Upper lobe of right lung (tissue), 1 donor: ENCODE data around the gene ASGR1. TPM values are rescaled to one million over a fixed set of nuclear protein-coding genes. Genes with fewer than 3 reads are reported as not detected.
"Not testable (repeated sequence)": the region's sequence is repeated elsewhere in the genome, so short reads cannot be mapped to it uniquely, and the experiment has no call there.

Experiments
- ATAC-seq: fragments of 200-7000 bp; cut with Tn5 transposase; one replicate; pipeline ENCODE4 v1.9.1; 2020; ENCODE audit warnings: mild to moderate bottlenecking, moderate library complexity
- DNase-seq: peaks from one replicate; pipeline ENCODE4 v3.0.0-alpha.2; 2020
- H3K27ac ChIP-seq: fragments of 200-600 bp; one replicate; pipeline ENCODE4 v1.8.0; 2022
- H3K27me3 ChIP-seq: fragments of 200-600 bp; one replicate; pipeline ENCODE4 v1.8.0; 2022; ENCODE audit warnings: mild to moderate bottlenecking
- H3K36me3 ChIP-seq: fragments of 200-600 bp; one replicate; pipeline ENCODE4 v1.8.0; 2022
- H3K4me1 ChIP-seq: fragments of 200-600 bp; one replicate; pipeline ENCODE4 v1.8.0; 2022
- H3K4me3 ChIP-seq: fragments of 200-600 bp; one replicate; pipeline ENCODE4 v1.8.0; 2022; ENCODE audit warnings: mild to moderate bottlenecking
- H3K9me3 ChIP-seq: fragments of 200-600 bp; one replicate; pipeline ENCODE4 v1.8.0; 2022
- CTCF ChIP-seq: fragments of 200-600 bp; IDR thresholded peaks from one replicate; pipeline ENCODE4 v1.8.0; 2022; ENCODE audit warnings: antibody characterized with exemption
- intact Hi-C: fragments of 100-400 bp; cut with DNase I; formaldehyde crosslinking; loops from one replicate; pipeline ENCODE4 v1.11.0; 2022
- total RNA-seq: library from RNA; stranded (reverse); fragmentation: NEBNext Ultra II Directional; extraction: Animal tissue kit (Norgen Biotek cat#: 25700); gene quantifications from one replicate; pipeline ENCODE4 v1.2.1, GENCODE V29; 2021
- donor health status: DM: no; HTN: yes; CAD: no; lungs with severe emphysema.

Gene ASGR1
- total RNA-seq, 1 donor from 2014 or later, result 4.3 TPM

- no peak for ATAC-seq
- intact Hi-C loops, result no loop called here
- DNase-seq, result no peak
- no peak overlapping the region for H3K4me3 ChIP-seq
- H3K27me3 ChIP-seq, result no peaks in the 10 kb centered on the region
- H3K4me1 ChIP-seq, result peaks cover 12% of the 10 kb centered on the region
- no peak for TF ChIP-seq CTCF
- no peaks in the 10 kb centered on the region for H3K36me3 ChIP-seq
- no peak overlapping the region for H3K27ac ChIP-seq
- H3K9me3 ChIP-seq, result no peaks in the 10 kb centered on the region
Measured at GRCh38 chr17:7174603-7175326, 4.4 kb downstream of the ASGR1 start.

- peak; percentile 92 for DNase-seq
- Histone ChIP-seq H3K27me3 (no peaks in the 10 kb centered on the region), H3K36me3 (no peaks in the 10 kb centered on the region), H3K4me3 (peak overlapping the region; percentile 37), H3K27ac (peak overlapping the region; percentile 32), H3K9me3 (no peaks in the 10 kb centered on the region), H3K4me1 (peaks cover 12% of the 10 kb centered on the region)
- intact Hi-C loops, result no loop called here
- peak; percentile 85 for ATAC-seq
- TF ChIP-seq CTCF, result no peak
Measured at GRCh38 chr17:7173687-7174602, 5.2 kb downstream of the ASGR1 start.

DNA sequence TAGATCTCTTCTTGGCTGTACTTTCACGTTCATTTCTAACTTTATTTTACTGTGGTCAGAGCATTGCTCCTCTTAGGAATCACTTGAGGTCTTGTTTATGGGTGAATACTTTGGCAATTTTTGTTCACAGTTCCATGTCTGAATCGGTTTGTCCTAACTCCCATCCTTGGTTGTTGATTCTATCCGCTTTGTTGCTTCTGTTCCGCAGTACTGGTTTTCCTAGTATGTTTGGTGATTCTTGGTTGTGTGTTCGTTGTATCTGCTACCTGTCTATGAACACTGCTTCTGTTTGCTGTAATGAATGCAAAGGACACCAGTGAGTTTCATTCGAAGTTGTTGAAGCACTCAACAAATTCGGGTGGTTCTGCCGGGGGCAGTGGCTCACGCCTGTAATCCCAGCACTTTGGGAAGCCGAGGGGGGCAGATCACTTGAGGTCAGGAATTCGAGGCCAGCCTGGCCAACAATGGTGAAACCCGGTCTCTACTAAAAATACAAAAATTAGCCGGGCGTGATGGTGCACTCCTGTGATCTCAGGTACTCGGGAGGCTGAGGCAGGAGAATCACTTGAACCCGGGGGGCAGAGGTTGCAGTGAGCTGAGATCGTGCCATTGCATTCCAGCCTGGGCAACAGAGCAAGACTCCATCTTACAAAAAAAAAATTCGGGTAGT, 6.5 kb downstream of the ASGR1 start:
- DNase-seq, intact Hi-C loops: not testable (repeated sequence)

GRCh38 chr17:7169565-7169908, 9.6 kb downstream of the ASGR1 start:
- H3K36me3 ChIP-seq, ATAC-seq, H3K4me1 ChIP-seq, H3K9me3 ChIP-seq, DNase-seq, H3K27me3 ChIP-seq, intact Hi-C loops: not testable (repeated sequence)
- Histone ChIP-seq H3K4me3 (peak overlapping the region; percentile 29), H3K27ac (peak overlapping the region; percentile 37)

More for the DNA sequence above, 6.5 kb downstream of the ASGR1 start:
- H3K36me3 ChIP-seq, H3K4me1 ChIP-seq, H3K27ac ChIP-seq, ATAC-seq, H3K9me3 ChIP-seq, H3K27me3 ChIP-seq, H3K4me3 ChIP-seq: not testable (repeated sequence)

DNA sequence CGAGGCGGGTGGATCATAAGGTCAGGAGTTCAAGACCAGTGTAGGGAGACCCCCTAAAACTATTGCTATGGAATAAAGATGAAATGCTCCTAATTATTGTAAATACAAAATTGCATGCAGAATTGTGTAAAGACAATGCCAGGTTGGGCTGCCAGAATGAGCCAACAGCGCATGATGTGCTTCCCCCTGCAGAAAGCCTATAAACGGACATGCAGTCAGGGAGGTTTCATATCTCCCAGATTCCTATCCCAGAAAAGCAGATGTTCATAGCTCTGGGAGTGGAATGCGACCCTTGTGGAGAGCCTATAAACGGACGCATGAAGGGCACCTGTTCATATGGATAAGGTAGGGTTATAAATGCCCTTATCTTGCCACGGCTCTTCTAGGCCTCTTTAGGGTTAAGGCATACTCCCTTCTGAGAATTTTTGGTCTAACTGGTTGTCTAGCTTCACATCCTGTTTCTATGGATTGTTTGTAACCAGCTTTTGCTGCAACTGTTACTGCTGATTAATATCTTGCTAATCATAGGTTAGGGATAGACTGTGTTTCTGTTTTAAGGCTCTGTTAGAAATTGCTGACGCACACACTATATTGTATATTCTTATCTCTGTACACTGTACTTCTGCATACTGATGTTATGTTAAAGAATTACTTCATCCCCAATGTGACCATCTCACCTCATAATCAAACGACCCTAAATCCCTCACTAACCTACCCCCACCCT, 10.2 kb downstream of the ASGR1 start:
- ATAC-seq, DNase-seq, H3K4me1 ChIP-seq, H3K27me3 ChIP-seq, H3K36me3 ChIP-seq, intact Hi-C loops, H3K9me3 ChIP-seq: not testable (repeated sequence)
- peak overlapping the region; percentile 66 for H3K27ac ChIP-seq
- peak overlapping the region; percentile 29 for H3K4me3 ChIP-seq

DNA sequence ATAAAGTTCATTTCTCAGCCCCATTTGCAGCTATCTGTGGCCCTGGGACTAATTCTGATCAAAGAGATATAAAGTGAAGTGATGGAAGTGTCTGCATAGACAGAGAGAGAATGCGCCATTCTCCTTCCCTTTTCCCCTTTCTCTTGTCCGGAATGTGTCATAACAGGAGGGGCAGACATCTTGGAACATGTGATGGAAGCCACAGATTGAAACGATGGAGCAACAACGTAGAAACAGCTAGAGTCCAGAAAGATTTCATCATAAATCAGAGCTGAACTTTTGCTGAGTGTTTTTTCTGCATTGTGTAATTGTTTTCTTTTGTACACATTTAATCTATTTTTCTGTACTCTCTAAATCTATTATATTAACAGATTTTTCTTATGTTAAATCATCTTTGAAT, 11.3 kb downstream of the ASGR1 start:
- Histone ChIP-seq H3K36me3 (no peaks in the 10 kb centered on the region), H3K4me1 (peaks cover 3% of the 10 kb centered on the region), H3K27me3 (no peaks in the 10 kb centered on the region), H3K9me3 (no peaks in the 10 kb centered on the region), H3K27ac (peak overlapping the region; percentile 55), H3K4me3 (no peak overlapping the region)
- TF ChIP-seq CTCF, result no peak
- peak; percentile 74 for ATAC-seq
- intact Hi-C loops, result no loop called here
- DNase-seq, result no peak
